H9 (cell line): ENCODE data around the gene ORAI3. TPM values are rescaled to one million over a fixed set of nuclear protein-coding genes. Genes with fewer than 3 reads are reported as not detected.

Experiments
- DNase-seq: peaks from one replicate; pipeline ENCODE4 v3.0.0-alpha.2; 2017
- H2AFZ ChIP-seq: one replicate; pipeline ENCODE4 v1.6.1; 2013; ENCODE audit warnings: mild to moderate bottlenecking, low read length, control low read depth, moderate library complexity
- H2AK5ac ChIP-seq: 2 replicates; pipeline ENCODE4 v1.6.1; 2013; ENCODE audit warnings: low read length, control low read depth, mixed read lengths; ENCODE audit not compliant: insufficient read length
- H2BK120ac ChIP-seq: one replicate; pipeline ENCODE4 v1.6.1; 2013; ENCODE audit warnings: low read depth, mild to moderate bottlenecking, low read length, control low read depth, inconsistent platforms; ENCODE audit not compliant: poor library complexity, severe bottlenecking
- H2BK12ac ChIP-seq: 2 replicates; pipeline ENCODE4 v1.6.1; 2013; ENCODE audit warnings: low read length, control low read depth, mixed read lengths, low read depth; ENCODE audit not compliant: insufficient read length
- H2BK15ac ChIP-seq: 2 replicates; pipeline ENCODE4 v1.6.1; 2013; ENCODE audit warnings: low read depth, low read length, control low read depth
- H2BK20ac ChIP-seq: one replicate; pipeline ENCODE4 v1.6.1; 2013; ENCODE audit warnings: low read depth, mild to moderate bottlenecking, low read length, control low read depth, inconsistent platforms; ENCODE audit not compliant: poor library complexity, severe bottlenecking
- H2BK5ac ChIP-seq: 2 replicates; pipeline ENCODE4 v1.6.1; 2013; ENCODE audit warnings: low read length, control low read depth, mixed read lengths; ENCODE audit not compliant: insufficient read length
- H3K14ac ChIP-seq: 2 replicates; pipeline ENCODE4 v1.6.1; 2013; ENCODE audit warnings: low read length, control low read depth; ENCODE audit not compliant: insufficient read depth
- H3K18ac ChIP-seq: 2 replicates; pipeline ENCODE4 v1.6.1; 2013; ENCODE audit warnings: low read depth, mild to moderate bottlenecking, mixed read lengths, low read length, control low read depth; ENCODE audit not compliant: insufficient read length
- H3K23ac ChIP-seq: 2 replicates; pipeline ENCODE4 v1.6.1; 2013; ENCODE audit warnings: low read length, control low read depth, mixed read lengths, low read depth; ENCODE audit not compliant: insufficient read length
- H3K23me2 ChIP-seq: 2 replicates; pipeline ENCODE4 v1.6.1; 2013; ENCODE audit warnings: low read depth, mild to moderate bottlenecking, mixed read lengths, low read length, control low read depth; ENCODE audit not compliant: insufficient read length, poor library complexity, severe bottlenecking
- H3K27ac ChIP-seq: 2 replicates; pipeline ENCODE4 v1.5.1; 2013; ENCODE audit warnings: low read length, control low read depth, mixed read lengths, low read depth; ENCODE audit not compliant: insufficient read length
- H3K27me3 ChIP-seq: 2 replicates; pipeline ENCODE4 v1.6.1; 2013; ENCODE audit warnings: low read length, control low read depth, inconsistent platforms; ENCODE audit not compliant: insufficient read depth
- H3K4ac ChIP-seq: 2 replicates; pipeline ENCODE4 v1.6.1; 2013; ENCODE audit warnings: low read depth, mild to moderate bottlenecking, control low read depth, inconsistent platforms, low read length, moderate library complexity
- H3K4me1 ChIP-seq: 2 replicates; pipeline ENCODE4 v1.6.1; 2013; ENCODE audit warnings: low read length, control low read depth, inconsistent platforms; ENCODE audit not compliant: insufficient read depth
- H3K4me2 ChIP-seq: 2 replicates; pipeline ENCODE4 v1.6.1; 2013; ENCODE audit warnings: low read length, control low read depth, mixed read lengths; ENCODE audit not compliant: insufficient read length, insufficient read depth
- H3K56ac ChIP-seq: 2 replicates; pipeline ENCODE4 v1.6.1; 2013; ENCODE audit warnings: low read depth, mild to moderate bottlenecking, mixed read lengths, low read length, control low read depth; ENCODE audit not compliant: insufficient read length
- H3K79me1 ChIP-seq: 2 replicates; pipeline ENCODE4 v1.6.1; 2013; ENCODE audit warnings: low read depth, mild to moderate bottlenecking, moderate library complexity, low read length, control low read depth, inconsistent platforms; ENCODE audit not compliant: insufficient read depth, poor library complexity, severe bottlenecking
- H3K79me2 ChIP-seq: 2 replicates; pipeline ENCODE4 v1.6.1; 2013; ENCODE audit warnings: low read length, control low read depth, inconsistent platforms; ENCODE audit not compliant: insufficient read depth
- H3K9ac ChIP-seq: 2 replicates; pipeline ENCODE4 v1.6.1; 2013; ENCODE audit warnings: low read length, control low read depth, mixed read lengths; ENCODE audit not compliant: insufficient read length; ENCODE audit errors: extremely low read depth
- H3K9me3 ChIP-seq: one replicate; pipeline ENCODE4 v1.6.1; 2013; ENCODE audit warnings: low read depth, low read length, inconsistent platforms; ENCODE audit not compliant: control insufficient read depth
- H3T11ph ChIP-seq: one replicate; pipeline ENCODE4 v1.6.1; 2013; ENCODE audit warnings: mild to moderate bottlenecking, low read length, control low read depth, inconsistent platforms
- H4K20me1 ChIP-seq: one replicate; pipeline ENCODE4 v1.6.1; 2013; ENCODE audit not compliant: control insufficient read depth, insufficient read length, insufficient read depth
- H4K5ac ChIP-seq: 2 replicates; pipeline ENCODE4 v1.6.1; 2013; ENCODE audit warnings: low read depth, mild to moderate bottlenecking, mixed read lengths, low read length, control low read depth; ENCODE audit not compliant: insufficient read length
- H4K8ac ChIP-seq: replicated peaks from 2 replicates; pipeline ENCODE4 v1.6.1; 2013; ENCODE audit warnings: low read length, control low read depth, mixed read lengths, low read depth; ENCODE audit not compliant: insufficient read length
- H4K91ac ChIP-seq: 2 replicates; pipeline ENCODE4 v1.6.1; 2013; ENCODE audit warnings: low read depth, mild to moderate bottlenecking, moderate library complexity, mixed read lengths, low read length, control low read depth; ENCODE audit not compliant: insufficient read length
- H3K27ac Mint-ChIP-seq, 3 experiments: 2 replicates in 2 of 3; 3 replicates in 1 of 3; pipeline ENCODE4 v1.8.0; 2020 to 2021; ENCODE audit warnings: mixed read lengths in 3 of 3, mild to moderate bottlenecking in 1 of 3, moderate library complexity in 1 of 3
- H3K27me3 Mint-ChIP-seq: 2 replicates; pipeline ENCODE4 v1.8.0; 2021; ENCODE audit warnings: low read depth, mild to moderate bottlenecking, moderate library complexity, mixed read lengths
- H3K36me3 Mint-ChIP-seq, 3 experiments: 2 replicates in 2 of 3; 3 replicates in 1 of 3; pipeline ENCODE4 v1.8.0; 2020 to 2021; ENCODE audit warnings: low read depth in 3 of 3, mixed read lengths in 3 of 3; ENCODE audit not compliant: insufficient read depth in 1 of 3
- H3K4me1 Mint-ChIP-seq, 2 experiments: 2 replicates each; pipeline ENCODE4 v1.8.0; 2020; ENCODE audit warnings: mixed read lengths in 2 of 2
- H3K4me3 Mint-ChIP-seq, 2 experiments: 2 replicates in 1 of 2; 3 replicates in 1 of 2; pipeline ENCODE4 v1.8.0; 2020 to 2021; ENCODE audit warnings: mild to moderate bottlenecking in 2 of 2, mixed read lengths in 2 of 2, moderate library complexity in 1 of 2
- H3K9me3 Mint-ChIP-seq, 2 experiments: 2 replicates in 1 of 2; 3 replicates in 1 of 2; pipeline ENCODE4 v1.8.0; 2020; ENCODE audit warnings: mild to moderate bottlenecking in 2 of 2, mixed read lengths in 2 of 2, moderate library complexity in 1 of 2
- CTCF ChIP-seq: fragments of 200-600 bp; sonication (generic); conservative IDR thresholded peaks from 3 replicates; pipeline ENCODE4 v1.8.0; 2021; ENCODE audit warnings: antibody characterized with exemption, mild to moderate bottlenecking
- WGBS: extraction: QIAGEN DNeasy Blood & Tissue Kit; methylation state at CpG from one replicate; pipeline ENCODE4 v1.1.7; 2013; ENCODE audit warnings: missing lambda C conversion rate, low lambda C conversion rate, mixed read lengths; ENCODE audit not compliant: insufficient read length; ENCODE audit errors: extremely low coverage; 5-methylcytosine and 5-hydroxymethylcytosine counted together
- total RNA-seq: library from RNA; stranded (reverse); gene quantifications from 2 replicates; pipeline ENCODE4 v1.2.1, GENCODE V29; 2021

The ORAI3 gene
- total RNA-seq, 1 experiment from 2014 or later: 6.9 TPM

- peak overlapping the region; percentile 60 for H3K9ac ChIP-seq
- H3K79me1 ChIP-seq: peaks cover 4% of the 10 kb centered on the region
- no peaks in the 10 kb centered on the region for H3K27me3 ChIP-seq
- WGBS: no CpG with 5 or more reads among the region's 55 CpGs
- no peak overlapping the region for H2BK120ac ChIP-seq
- peak; percentile 68 for DNase-seq
- no peak overlapping the region for H2BK12ac ChIP-seq
- H3K18ac ChIP-seq: no peak overlapping the region
- H4K20me1 ChIP-seq: no peaks in the 10 kb centered on the region
- H3T11ph ChIP-seq: no peak overlapping the region
- H3K23ac ChIP-seq: no peak overlapping the region
- H3K27me3 Mint-ChIP-seq: peaks cover 4% of the 10 kb centered on the region; the same call in 1 of the 2 replicates
- H2BK20ac ChIP-seq: no peak overlapping the region
- H4K5ac ChIP-seq: no peak overlapping the region
- no peak overlapping the region for H3K27ac ChIP-seq
- peaks cover 34 to 48% (median 44%) of the 10 kb centered on the region in 3 experiments for H3K36me3 Mint-ChIP-seq
- H3K14ac ChIP-seq: no peak overlapping the region
- peaks cover 6 to 14% of the 10 kb centered on the region in 2 experiments for H3K4me1 Mint-ChIP-seq
- no peak overlapping the region for H2BK15ac ChIP-seq
- H3K27ac Mint-ChIP-seq: peak overlapping the region; percentile 86 to 95 (median 93)
- H4K91ac ChIP-seq: no peak overlapping the region
- no peak overlapping the region for H2AK5ac ChIP-seq
- no peak overlapping the region for H4K8ac ChIP-seq
- H3K9me3 ChIP-seq: no peaks in the 10 kb centered on the region
- H2AFZ ChIP-seq: no peak overlapping the region
- no peak overlapping the region for H3K56ac ChIP-seq
- H3K23me2 ChIP-seq: no peaks in the 10 kb centered on the region
- H3K4me1 ChIP-seq: no peaks in the 10 kb centered on the region
- H3K4me3 Mint-ChIP-seq: peak overlapping the region; percentile 91 to 96
- TF ChIP-seq CTCF: no peak
- H2BK5ac ChIP-seq: no peak overlapping the region
- no peak overlapping the region for H3K4ac ChIP-seq
- no peaks in the 10 kb centered on the region; the same call in 1 of the 2 replicates for H3K79me2 ChIP-seq
- H3K9me3 Mint-ChIP-seq: no peaks in the 10 kb centered on the region
- peak overlapping the region; percentile 55 for H3K4me2 ChIP-seq
Observed at GRCh38 chr16:30958175-30959079, 9.6 kb downstream of the ORAI3 start.
